Liver (tissue), 9 donors: ENCODE measurements around the gene TNNT3. TPM values are rescaled to one million over a fixed set of nuclear protein-coding genes. Genes with fewer than 3 reads are reported as not detected.
"Not testable (repeated sequence)": the region's sequence is repeated elsewhere in the genome, so short reads cannot be mapped to it uniquely, and the experiment has no call there.

Experiments
- DNase-seq: peaks from one replicate; pipeline ENCODE4 v3.0.0-alpha.2; 2017; ENCODE audit warnings: low spot score
- H3K27ac ChIP-seq, 2 donors: one replicate each; pipeline ENCODE4 v1.7.0; 2013; ENCODE audit warnings: inconsistent platforms in 2 of 2, low read length in 2 of 2, control low read depth in 1 of 2, low read depth in 1 of 2, mild to moderate bottlenecking in 1 of 2
- H3K27me3 ChIP-seq, 4 donors: one replicate each; pipeline versions ENCODE4 v1.6.1 to v1.7.0; 2013; ENCODE audit warnings: low read length in 3 of 4, inconsistent platforms in 1 of 4, mild to moderate bottlenecking in 1 of 4, moderate library complexity in 1 of 4; ENCODE audit not compliant: control insufficient read depth in 4 of 4, insufficient read depth in 4 of 4
- H3K36me3 ChIP-seq, 4 donors: one replicate each; pipeline versions ENCODE4 v1.6.1 to v1.7.0; 2013; ENCODE audit warnings: low read length in 3 of 4, mild to moderate bottlenecking in 3 of 4, low read depth in 1 of 4, moderate library complexity in 1 of 4; ENCODE audit not compliant: control insufficient read depth in 4 of 4, insufficient read depth in 3 of 4
- H3K4me1 ChIP-seq, 4 donors: one replicate each; pipeline versions ENCODE4 v1.6.1 to v1.7.0; 2013; ENCODE audit warnings: low read length in 3 of 4, mild to moderate bottlenecking in 3 of 4, moderate library complexity in 1 of 4; ENCODE audit not compliant: control insufficient read depth in 4 of 4, insufficient read depth in 4 of 4
- H3K4me3 ChIP-seq, 3 donors: one replicate each; pipeline versions ENCODE4 v1.6.1 to v1.7.0; 2013; ENCODE audit warnings: low read length in 3 of 3, control low read depth in 1 of 3, low read depth in 1 of 3, mild to moderate bottlenecking in 1 of 3
- H3K9ac ChIP-seq, 2 donors: one replicate each; pipeline ENCODE4 v1.7.0; 2013; ENCODE audit warnings: low read length in 2 of 2, mild to moderate bottlenecking in 2 of 2, moderate library complexity in 2 of 2, control low read depth in 1 of 2, low read depth in 1 of 2
- H3K9me3 ChIP-seq, 4 donors: one replicate each; pipeline versions ENCODE4 v1.6.1 to v1.7.0; 2013; ENCODE audit warnings: low read length in 3 of 4; ENCODE audit not compliant: control insufficient read depth in 4 of 4
- ATF3 ChIP-seq: IDR thresholded peaks from 2 replicates; pipeline ENCODE4 v1.6.1; 2016; ENCODE audit warnings: antibody characterized with exemption
- CTCF ChIP-seq: fragments of 150-350 bp; IDR thresholded peaks from 2 replicates; pipeline ENCODE4 v1.5.1; 2017; ENCODE audit warnings: improper control_type of control experiment, low read depth, low read length; ENCODE audit not compliant: missing input control
- EGR1 ChIP-seq, 2 donors: IDR thresholded peaks; 2 replicates each; pipeline ENCODE4 v1.6.1; 2016 to 2018; ENCODE audit warnings: antibody characterized with exemption in 2 of 2, low read depth in 2 of 2
- FOXA1 ChIP-seq: IDR thresholded peaks from 2 replicates; pipeline ENCODE4 v1.6.1; 2016; ENCODE audit warnings: antibody characterized with exemption
- GABPA ChIP-seq, 2 donors: IDR thresholded peaks in 1 of 2; conservative IDR thresholded peaks in 1 of 2; 2 replicates each; pipeline ENCODE4 v1.6.1; 2016; ENCODE audit warnings: antibody characterized with exemption in 2 of 2, mild to moderate bottlenecking in 1 of 2, moderate library complexity in 1 of 2
- HNF4A ChIP-seq, 2 donors: conservative IDR thresholded peaks; 2 replicates each; pipeline ENCODE4 v1.6.1; 2016; ENCODE audit warnings: antibody characterized with exemption in 2 of 2, mild to moderate bottlenecking in 2 of 2
- JUND ChIP-seq, 2 donors: IDR thresholded peaks; 2 replicates each; pipeline ENCODE4 v1.6.1; 2016; ENCODE audit warnings: antibody characterized with exemption in 2 of 2
- MAX ChIP-seq: IDR thresholded peaks from 2 replicates; pipeline ENCODE4 v1.6.1; 2016; ENCODE audit warnings: antibody characterized with exemption
- NR2F2 ChIP-seq: IDR thresholded peaks from 2 replicates; pipeline ENCODE4 v1.6.1; 2016; ENCODE audit warnings: antibody characterized with exemption
- RXRA ChIP-seq, 2 donors: IDR thresholded peaks; 2 replicates each; pipeline ENCODE4 v1.6.1; 2017 to 2018; ENCODE audit warnings: antibody characterized with exemption in 2 of 2, mild to moderate bottlenecking in 1 of 2
- TAF1 ChIP-seq: conservative IDR thresholded peaks from 2 replicates; pipeline ENCODE4 v1.6.1; 2016; ENCODE audit warnings: antibody characterized with exemption, mild to moderate bottlenecking
- YY1 ChIP-seq: IDR thresholded peaks from 2 replicates; pipeline ENCODE4 v1.6.1; 2016; ENCODE audit warnings: antibody characterized with exemption, mild to moderate bottlenecking
- ZBTB33 ChIP-seq: IDR thresholded peaks from 2 replicates; pipeline ENCODE4 v1.6.1; 2016; ENCODE audit warnings: antibody characterized with exemption
- WGBS: extraction: QIAGEN DNeasy Blood & Tissue Kit; methylation state at CpG from one replicate; pipeline ENCODE4 v1.1.7; 2013; 5-methylcytosine and 5-hydroxymethylcytosine counted together
- polyA plus RNA-seq, 2 donors: library from polyadenylated mRNA; stranded (reverse) in 1 of 2; unstranded in 1 of 2; fragments of 200-250 nt in 1 of 2; fragments of >200 nt in 1 of 2; fragmentation: Nextera tagmentation in 1 of 2; extraction: Ambion mirVana in 1 of 2; gene quantifications; one replicate each; pipeline versions ENCODE4 v1.2.1 to v1.2.3, GENCODE V29; 2013 to 2015
- total RNA-seq, 2 donors: library from RNA; depleted of rRNA; stranded (reverse); fragments of >200 nt; gene quantifications; one replicate each; pipeline ENCODE4 v1.2.3, GENCODE V29; 2014
- donor health status: healthy.
- donor health status: healthy.
- donor health status: healthy.
- donor health status: healthy.
- donor health status: healthy.

Gene TNNT3
- total and polyA plus RNA-seq, 4 donors, result 0.06 to 0.14 TPM; not detected in 2

- DNase-seq, result no peak
- WGBS, result 87% methylated on average over 25 of the region's 25 CpGs
- TF ChIP-seq ATF3 (no peak), YY1 (no peak), JUND (IDR thresholded peaks at IDR 0.05) (no peak), TAF1 (no peak), NR2F2 (no peak), FOXA1 (no peak), CTCF (no peak), ZBTB33 (no peak), HNF4A (conservative IDR thresholded peaks at IDR 0.05) (no peak), MAX (no peak), EGR1 (IDR thresholded peaks at IDR 0.05; ENCODE audit: low read depth in 2 of 2) (no peak), RXRA (IDR thresholded peaks at IDR 0.05) (no peak)
- no peak overlapping the region for H3K9ac ChIP-seq
- no peaks in the 10 kb centered on the region for H3K9me3 ChIP-seq
- H3K36me3 ChIP-seq, result no peaks in the 10 kb centered on the region
- H3K4me3 ChIP-seq, result no peak overlapping the region
- peaks cover 0 to 6% (median 0%) of the 10 kb centered on the region in 4 donors for H3K4me1 ChIP-seq
- H3K27me3 ChIP-seq, result peaks cover 0 to 3% (median 0%) of the 10 kb centered on the region in 4 donors
- H3K27ac ChIP-seq, result no peak overlapping the region
These were observed 47.1 kb upstream of the TNNT3 start for GRCh38 chr11:1872267-1872985.

- no peak for TF ChIP-seq GABPA (IDR thresholded peaks at IDR 0.05 in 1 of 2, conservative IDR thresholded peaks at IDR 0.05 in 1 of 2)
- 56% methylated on average over 11 of the region's 11 CpGs for WGBS
- Histone ChIP-seq H3K4me3 (no peak overlapping the region), H3K9ac (no peak overlapping the region), H3K27me3 (peaks cover 0 to 3% (median 0%) of the 10 kb centered on the region in 4 donors), H3K36me3 (no peaks in the 10 kb centered on the region), H3K27ac (no peak overlapping the region), H3K4me1 (peaks cover 0 to 5% (median 0%) of the 10 kb centered on the region in 4 donors), H3K9me3 (no peaks in the 10 kb centered on the region)
- no peak for DNase-seq
These were observed 46.3 kb upstream of the TNNT3 start for GRCh38 chr11:1873048-1873812.

GRCh38 chr11:1873813-1874150 lies 45.7 kb upstream of the TNNT3 start:
- not testable (repeated sequence) for H3K4me3 ChIP-seq

GRCh38 chr11:1874441-1875092 lies 44.9 kb upstream of the TNNT3 start:
- not testable (repeated sequence) for H3K9me3 ChIP-seq, H3K9ac ChIP-seq, H3K4me1 ChIP-seq, DNase-seq, H3K27ac ChIP-seq, H3K27me3 ChIP-seq, H3K36me3 ChIP-seq, H3K4me3 ChIP-seq
- 81% methylated on average over 17 of the region's 17 CpGs for WGBS

More at GRCh38 chr11:1873813-1874150, 45.7 kb upstream of the TNNT3 start:
- not testable (repeated sequence) for H3K9me3 ChIP-seq, H3K27me3 ChIP-seq, DNase-seq, H3K9ac ChIP-seq, H3K4me1 ChIP-seq, H3K27ac ChIP-seq, H3K36me3 ChIP-seq
- 92% methylated on average over 17 of the region's 17 CpGs for WGBS
